ENCODE measurements around the gene PDK4.

DNA sequence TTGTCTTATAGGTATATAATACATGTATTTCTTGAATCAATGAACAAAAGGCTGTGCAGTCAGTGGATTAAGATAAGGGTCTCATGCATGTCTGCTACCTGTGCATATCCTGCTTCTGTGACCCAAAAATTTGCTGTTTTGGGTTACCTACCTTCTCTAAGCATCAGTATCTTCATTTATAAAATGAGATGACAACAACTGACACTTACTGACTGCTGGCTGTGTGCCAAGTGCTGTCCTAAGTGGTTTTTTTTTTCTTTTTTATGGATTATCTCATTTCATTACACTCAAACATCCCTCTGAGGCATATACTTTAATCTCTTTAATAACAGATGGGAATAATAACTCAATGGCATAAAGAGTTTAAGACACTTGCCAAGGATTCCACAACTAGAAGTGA, 2.1 kb downstream of the PDK4 start:
- TF ChIP-seq CTCF (IDR thresholded peaks at IDR 0.05) (no peak), POLR2A (IDR thresholded peaks at IDR 0.05) (peak in 1 of 2 donors; percentile 66)

Measured in heart left ventricle (tissue), 13 donors.